ENCODE measurements around the gene COX17.

The COX17 gene, protein sequence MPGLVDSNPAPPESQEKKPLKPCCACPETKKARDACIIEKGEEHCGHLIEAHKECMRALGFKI

DNA sequence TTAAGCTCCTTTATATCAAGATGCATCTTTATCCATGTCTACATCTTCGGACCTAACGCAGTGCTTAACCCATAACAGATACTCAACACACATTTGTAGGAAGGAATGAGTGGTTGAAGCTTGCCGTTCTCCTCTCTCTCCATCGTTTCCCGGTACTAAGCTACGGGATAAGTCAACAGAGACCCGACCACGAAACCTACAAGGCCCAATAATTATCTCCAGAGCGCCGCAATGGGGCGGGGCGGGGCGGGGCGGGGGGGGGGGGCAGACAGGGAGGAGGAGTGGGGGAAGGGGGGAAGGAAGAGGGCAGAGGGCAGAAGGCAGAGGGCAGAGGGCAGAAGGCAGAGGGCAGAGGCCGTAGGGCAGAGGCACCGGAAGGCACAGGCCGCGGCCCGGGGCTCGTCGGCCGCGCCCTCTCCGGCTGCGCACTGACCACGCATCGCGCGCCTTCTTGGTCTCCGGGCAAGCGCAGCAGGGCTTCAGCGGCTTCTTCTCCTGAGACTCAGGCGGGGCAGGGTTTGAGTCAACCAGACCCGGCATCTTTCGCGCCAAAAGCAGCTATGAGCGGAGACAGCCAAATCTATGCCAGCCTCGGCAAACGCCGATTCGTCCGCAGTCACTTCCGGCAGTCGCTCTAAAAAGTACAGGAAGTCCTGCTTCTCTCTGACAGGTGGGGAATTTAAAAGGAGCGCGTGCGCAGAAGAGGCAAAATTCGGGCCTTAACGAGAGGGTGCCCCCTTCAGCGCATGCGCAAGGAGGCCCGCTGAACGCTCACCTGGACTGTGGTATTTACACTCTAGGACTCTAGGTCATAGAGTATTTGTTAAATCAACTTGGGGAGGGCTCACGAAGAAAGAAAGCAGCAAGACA, at the start of gene COX17:
Gene COX17 (minus strand): TSS at position 636 of the 870 bp plus-strand sequence. CDS start 96 bp downstream, at position 540.
- Mint-ChIP-seq H3K4me1 (peaks cover 27% of the 10 kb centered on the region), H3K27me3 (ENCODE audit: low read depth) (no peaks in the 10 kb centered on the region), H3K36me3 (ENCODE audit: low read depth) (peaks cover 21% of the 10 kb centered on the region), H3K27ac (peak within 1 kb of the TSS; percentile 89 to 95 (median 95)), H3K9me3 (no peaks in the 10 kb centered on the region), H3K4me3 (peak within 1 kb of the TSS; percentile 87 to 92 (median 89))
- TF ChIP-seq CTCF (IDR thresholded peaks at IDR 0.05; ENCODE audit: unreplicated experiment in 3 of 3): no peak

DNA sequence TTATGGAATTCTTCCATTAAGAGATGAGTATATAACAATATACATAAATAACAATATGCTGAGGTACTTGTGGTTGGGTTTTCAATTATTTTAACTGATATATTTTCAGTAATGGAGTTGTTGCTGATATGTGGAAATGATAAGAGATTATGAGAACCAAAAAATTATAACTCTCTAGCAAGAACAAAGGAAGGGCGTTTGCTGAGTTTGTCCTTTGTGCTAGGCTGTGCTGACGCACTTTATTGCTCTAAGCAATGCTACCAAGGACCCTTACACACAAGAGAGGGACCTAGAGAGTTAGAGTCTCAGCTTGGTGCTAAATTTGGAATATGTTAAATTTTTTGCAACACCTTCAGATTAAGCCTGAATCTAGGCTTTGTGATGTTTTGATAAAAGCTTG, 49.7 kb upstream of the COX17 start:
- H3K27me3 Mint-ChIP-seq (ENCODE audit: low read depth): no peaks in the 10 kb centered on the region
- H3K9me3 Mint-ChIP-seq: no peaks in the 10 kb centered on the region
- no peak for TF ChIP-seq CTCF (IDR thresholded peaks at IDR 0.05; ENCODE audit: unreplicated experiment in 3 of 3)
- no peak overlapping the region for H3K27ac Mint-ChIP-seq
- H3K4me1 Mint-ChIP-seq: peaks cover 5% of the 10 kb centered on the region
- no peak overlapping the region for H3K4me3 Mint-ChIP-seq
- H3K36me3 Mint-ChIP-seq (ENCODE audit: low read depth): peaks cover 3% of the 10 kb centered on the region

- peaks cover 7% of the 10 kb centered on the region for H3K36me3 Mint-ChIP-seq (ENCODE audit: low read depth)
- H3K27ac Mint-ChIP-seq: no peak overlapping the region
- no peaks in the 10 kb centered on the region for H3K9me3 Mint-ChIP-seq
- H3K4me1 Mint-ChIP-seq: no peaks in the 10 kb centered on the region
- H3K4me3 Mint-ChIP-seq: no peak overlapping the region
- no peaks in the 10 kb centered on the region for H3K27me3 Mint-ChIP-seq (ENCODE audit: low read depth)
- TF ChIP-seq CTCF (IDR thresholded peaks at IDR 0.05; ENCODE audit: unreplicated experiment in 3 of 3): no peak
Measured at GRCh38 chr3:119723022-119723421, 45.8 kb upstream of the COX17 start.

DNA sequence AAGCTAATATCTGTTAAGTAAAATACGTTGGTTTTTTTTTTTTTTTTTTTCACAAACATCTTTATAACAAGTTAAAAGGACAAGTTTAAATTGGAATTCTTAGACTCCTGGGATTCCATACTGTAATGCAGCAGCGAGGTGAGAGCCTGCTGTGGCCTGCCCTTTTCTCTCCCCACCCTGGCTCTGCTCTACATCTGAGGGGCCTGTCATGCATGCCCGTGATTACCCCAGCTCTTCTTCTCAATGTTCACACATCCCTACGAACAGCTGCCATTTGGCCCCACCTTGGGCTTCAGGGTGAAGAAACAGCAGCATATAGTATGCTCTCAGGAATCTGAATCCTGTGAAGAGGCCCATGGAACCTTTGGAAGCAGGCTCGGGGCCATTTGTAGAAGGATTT, 40.3 kb upstream of the COX17 start:
- Mint-ChIP-seq H3K9me3 (no peaks in the 10 kb centered on the region), H3K27ac (no peak overlapping the region), H3K36me3 (ENCODE audit: low read depth) (peaks cover 15% of the 10 kb centered on the region), H3K4me3 (no peak overlapping the region), H3K4me1 (no peaks in the 10 kb centered on the region), H3K27me3 (ENCODE audit: low read depth) (no peaks in the 10 kb centered on the region)
- no peak for TF ChIP-seq CTCF (IDR thresholded peaks at IDR 0.05; ENCODE audit: unreplicated experiment in 3 of 3)

GRCh38 chr3:119716998-119717397, 39.8 kb upstream of the COX17 start:
- Mint-ChIP-seq H3K27me3 (ENCODE audit: low read depth) (no peaks in the 10 kb centered on the region), H3K4me3 (no peak overlapping the region), H3K27ac (no peak overlapping the region), H3K9me3 (no peaks in the 10 kb centered on the region), H3K4me1 (no peaks in the 10 kb centered on the region), H3K36me3 (ENCODE audit: low read depth) (peaks cover 16% of the 10 kb centered on the region)
- TF ChIP-seq CTCF (IDR thresholded peaks at IDR 0.05; ENCODE audit: unreplicated experiment in 3 of 3): no peak

- no peak for TF ChIP-seq CTCF (IDR thresholded peaks at IDR 0.05; ENCODE audit: unreplicated experiment in 3 of 3)
- H3K9me3 Mint-ChIP-seq: no peaks in the 10 kb centered on the region
- H3K4me3 Mint-ChIP-seq: no peak overlapping the region
- no peak overlapping the region for H3K27ac Mint-ChIP-seq
- no peaks in the 10 kb centered on the region for H3K4me1 Mint-ChIP-seq
- no peaks in the 10 kb centered on the region for H3K27me3 Mint-ChIP-seq (ENCODE audit: low read depth)
- H3K36me3 Mint-ChIP-seq (ENCODE audit: low read depth): peaks cover 21% of the 10 kb centered on the region
Measured at GRCh38 chr3:119715105-119715504, 37.9 kb upstream of the COX17 start.

Data from nephron (organoid).